Epidermal melanocyte (primary cell): Measurements from ENCODE around the gene TMEM263.

Source experiments
- DNase-seq: peaks from one replicate; pipeline ENCODE4 v3.0.0; 2011; ENCODE audit warnings: low spot score; ENCODE audit not compliant: insufficient read length

TMEM263 gene

DNA sequence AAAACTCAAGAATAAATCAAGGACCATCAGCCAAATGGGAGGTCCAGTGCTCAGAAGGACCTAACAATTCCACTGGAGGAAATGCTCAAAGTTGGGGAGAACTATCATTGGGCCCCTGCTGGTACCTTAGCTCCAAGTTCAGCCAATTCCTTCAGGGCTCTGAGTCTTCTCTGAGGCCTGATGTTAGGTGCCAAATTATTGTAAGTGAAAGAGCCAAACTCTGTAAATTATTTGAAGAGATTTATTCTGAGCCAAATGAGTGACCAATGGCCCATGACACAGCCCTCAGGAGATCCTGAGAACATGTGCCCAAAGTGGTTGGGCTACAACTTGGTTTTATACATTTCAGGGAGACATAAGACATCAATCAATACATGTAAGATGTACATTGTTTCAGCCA, 8.2 kb upstream of the TMEM263 start:
- no peak for DNase-seq

GRCh38 chr12:106950591-106950990, 5.1 kb upstream of the TMEM263 start:
- DNase-seq = no peak

- DNase-seq = no peak
Observed at GRCh38 chr12:106953352-106954250, 2.1 kb upstream of the TMEM263 start.

- no peak for DNase-seq
Observed at GRCh38 chr12:106954462-106955376, 988 bp upstream of the TMEM263 start.

DNA sequence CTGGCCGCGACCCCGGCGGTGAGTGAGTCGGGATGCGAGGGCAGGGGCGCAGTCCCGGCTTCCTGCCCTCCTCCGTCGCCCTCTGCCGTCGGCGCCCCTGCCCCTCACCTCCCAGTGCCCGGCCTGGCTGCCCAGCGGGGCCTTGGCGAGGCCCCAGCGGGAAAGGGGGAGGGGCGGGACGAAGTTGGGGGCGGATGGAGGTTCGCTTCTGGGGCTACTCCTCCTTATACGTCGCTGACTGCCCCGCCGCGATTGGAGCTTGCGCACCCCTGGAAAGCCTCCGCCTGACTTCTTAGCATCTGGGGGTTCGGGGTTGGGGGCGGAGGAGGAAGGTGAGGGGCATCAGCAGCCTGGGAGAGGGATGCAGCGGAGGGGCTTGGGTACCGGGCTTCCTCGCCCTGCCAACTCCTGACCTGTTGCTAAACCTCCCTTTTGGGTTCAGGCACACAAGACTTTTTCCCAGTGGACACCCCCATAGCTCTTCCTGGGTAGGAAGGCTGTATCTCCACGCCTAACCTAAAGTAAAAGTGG, 406 bp downstream of the TMEM263 start:
- DNase-seq = peak; percentile 33

- DNase-seq = no peak
Observed at GRCh38 chr12:106957583-106957982, 1.9 kb downstream of the TMEM263 start.

DNA sequence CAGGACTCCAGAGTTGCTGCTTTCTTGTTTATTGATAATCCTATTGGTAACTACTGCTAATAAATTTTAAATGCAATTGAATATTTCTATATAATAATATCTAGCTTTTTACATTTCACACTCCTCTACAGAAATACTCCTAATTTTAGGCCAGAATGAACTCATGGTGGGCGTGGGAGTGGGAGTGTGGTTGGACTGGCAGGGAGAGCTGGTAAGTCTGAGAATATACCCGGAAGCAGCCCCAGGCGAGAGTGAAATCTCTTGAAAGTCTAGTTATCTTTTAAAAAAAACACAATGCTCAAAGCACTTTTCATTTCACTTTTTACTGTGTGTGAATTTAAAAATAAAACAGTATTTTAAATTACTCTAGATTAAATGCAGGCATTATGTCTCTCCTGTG, 4.7 kb downstream of the TMEM263 start:
- DNase-seq = no peak

DNA sequence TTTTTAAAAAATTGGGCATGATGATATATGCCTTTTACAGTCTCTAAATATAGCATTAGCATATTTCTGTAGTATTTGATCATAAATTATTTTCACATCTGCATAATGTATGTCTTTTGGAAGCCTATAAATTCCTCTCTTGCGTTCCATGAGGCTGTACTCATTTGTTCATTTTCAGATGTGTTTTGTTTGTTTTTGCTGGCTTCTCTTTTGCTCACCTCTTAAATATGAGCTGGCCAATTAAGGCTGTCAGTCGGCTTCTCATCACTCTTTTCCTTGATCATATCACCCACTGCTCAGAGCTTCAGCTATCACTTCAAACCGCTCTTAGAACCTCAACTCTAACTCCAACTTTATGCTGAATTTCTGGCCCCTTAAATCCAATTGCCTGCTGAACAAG, 6.6 kb downstream of the TMEM263 start:
- no peak for DNase-seq

GRCh38 chr12:106964526-106964925, 8.8 kb downstream of the TMEM263 start:
- no peak for DNase-seq

GRCh38 chr12:106971065-106971464, 15.4 kb downstream of the TMEM263 start:
- DNase-seq = no peak

DNA sequence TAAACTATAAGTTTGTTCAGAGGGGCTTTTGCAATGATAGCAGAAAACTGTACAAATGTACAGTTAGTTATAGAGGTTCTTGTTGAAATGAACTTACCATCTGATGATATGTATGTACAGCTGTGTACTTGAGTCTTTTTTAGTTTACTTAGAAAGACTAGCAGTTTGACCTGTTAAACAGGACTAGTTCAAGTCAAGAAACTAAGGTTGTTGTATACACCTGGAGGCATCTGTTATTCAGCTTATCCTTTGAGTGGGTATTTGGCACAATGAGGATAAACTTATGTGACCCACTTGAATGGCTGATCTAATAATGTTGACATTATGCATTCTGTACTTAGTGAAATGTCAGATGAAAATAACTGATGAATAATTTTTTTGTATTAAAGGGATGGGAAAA, 17.8 kb downstream of the TMEM263 start:
- DNase-seq = no peak

- no peak for DNase-seq
Observed at GRCh38 chr12:106974511-106974910, 18.8 kb downstream of the TMEM263 start.

DNA sequence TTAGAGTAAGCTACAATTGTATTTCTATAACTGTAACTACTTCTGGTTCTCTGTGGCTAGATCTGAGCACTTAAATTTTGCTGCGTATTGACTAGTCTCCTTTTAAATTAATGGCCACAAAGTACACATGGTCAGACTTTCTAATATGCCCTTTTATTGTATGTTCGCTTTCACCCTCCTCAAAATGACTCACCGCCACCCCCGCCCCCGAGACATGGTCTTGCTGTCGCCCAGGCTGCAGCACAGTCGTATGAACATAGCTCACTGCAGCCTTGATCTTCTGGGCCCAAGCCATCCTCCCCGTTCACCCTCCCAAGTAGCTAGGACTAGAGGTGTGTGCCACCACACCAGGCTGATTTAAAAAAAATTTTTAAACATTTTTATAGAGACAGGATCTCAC, 19.4 kb downstream of the TMEM263 start:
- DNase-seq = no peak

GRCh38 chr12:106975993-106976658, 20.4 kb downstream of the TMEM263 start:
- DNase-seq = no peak

DNA sequence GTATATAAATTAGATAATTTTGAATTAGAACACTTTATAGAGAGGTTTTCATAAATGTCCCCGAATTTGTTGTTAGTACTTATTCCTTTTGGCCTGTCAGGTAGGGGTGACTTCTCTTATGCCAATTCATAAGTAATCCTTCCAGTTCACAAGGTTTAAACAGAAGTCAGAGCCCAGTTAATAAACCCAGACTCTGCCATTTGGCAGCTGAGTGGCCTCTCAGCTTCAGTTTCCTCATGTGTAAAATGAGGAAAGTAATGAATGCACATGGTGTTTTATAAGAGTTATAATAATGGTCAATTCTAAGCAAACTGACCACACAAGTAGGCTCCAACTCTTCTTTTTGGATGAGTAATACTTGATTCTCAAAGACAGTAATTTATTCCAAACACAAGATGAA, 21.0 kb downstream of the TMEM263 start:
- DNase-seq = no peak

GRCh38 chr12:106978035-106978800, 22.5 kb downstream of the TMEM263 start:
- DNase-seq = no peak

- DNase-seq = no peak
Observed at GRCh38 chr12:106980944-106981343, 25.2 kb downstream of the TMEM263 start.

DNA sequence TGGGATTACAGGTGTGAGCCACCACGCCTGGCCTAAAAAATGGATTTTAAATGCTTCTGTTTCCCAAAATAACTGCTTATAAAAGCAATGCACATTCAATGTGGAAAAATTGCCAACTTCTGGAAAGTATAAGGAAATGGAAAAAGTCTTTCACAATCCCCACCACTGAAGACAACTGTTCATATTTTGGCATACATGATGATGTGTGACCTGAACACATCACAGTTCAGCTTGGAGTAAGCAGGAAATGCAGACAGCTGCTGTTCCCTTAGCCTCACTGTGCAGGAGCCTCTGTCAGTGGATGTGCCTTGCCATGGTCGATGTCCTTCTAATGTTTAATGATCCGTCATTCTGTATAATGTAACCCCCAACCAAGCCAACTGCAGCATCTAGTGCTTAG, 26.1 kb downstream of the TMEM263 start:
- DNase-seq = no peak

DNA sequence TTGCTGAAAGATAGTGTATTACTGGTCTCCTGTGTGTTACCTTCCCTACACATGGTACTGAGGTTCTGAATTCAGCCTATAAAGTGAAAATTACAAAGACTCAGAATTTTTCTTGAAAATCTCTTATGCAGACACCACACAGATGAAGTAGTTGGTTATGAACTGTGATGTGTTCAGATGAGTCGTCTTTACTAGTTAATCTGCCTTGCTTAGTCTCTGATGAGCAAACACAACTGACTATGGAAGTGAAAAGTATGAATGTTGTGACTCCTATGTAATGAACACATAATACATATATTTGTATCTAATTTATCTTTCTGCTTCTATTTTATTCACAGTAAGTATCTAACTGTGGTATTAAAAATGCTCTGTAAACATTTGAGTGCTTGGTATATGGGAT, 26.5 kb downstream of the TMEM263 start:
- no peak for DNase-seq

DNA sequence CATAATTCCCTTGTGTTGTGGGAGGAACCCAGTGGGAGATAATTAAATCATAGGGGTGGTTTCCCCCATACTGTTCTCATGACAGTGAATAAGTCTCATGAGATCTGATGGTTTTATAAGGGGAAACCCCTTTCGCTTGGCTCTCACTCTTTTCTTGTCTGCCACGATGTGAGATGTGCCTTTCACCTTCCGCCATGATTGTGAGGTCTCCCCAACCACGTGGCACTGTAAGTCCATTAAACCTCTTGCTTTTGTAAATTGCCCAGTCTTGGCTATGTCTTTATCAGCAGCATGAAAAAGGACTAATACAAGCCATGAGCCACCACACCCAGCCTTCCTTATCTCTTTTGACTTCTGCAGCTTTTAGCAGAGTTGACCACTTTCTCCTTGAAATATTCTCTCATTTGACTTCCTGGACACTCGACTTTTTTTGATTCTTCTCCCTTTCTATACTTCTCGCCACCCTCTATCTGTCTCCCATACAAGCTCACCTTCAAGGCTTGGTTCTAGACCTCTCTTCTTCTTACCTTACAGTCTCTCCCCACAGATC, 29.0 kb downstream of the TMEM263 start:
- no peak for DNase-seq
